ENCODE data around the gene NELFCD.

NELFCD gene

DNA sequence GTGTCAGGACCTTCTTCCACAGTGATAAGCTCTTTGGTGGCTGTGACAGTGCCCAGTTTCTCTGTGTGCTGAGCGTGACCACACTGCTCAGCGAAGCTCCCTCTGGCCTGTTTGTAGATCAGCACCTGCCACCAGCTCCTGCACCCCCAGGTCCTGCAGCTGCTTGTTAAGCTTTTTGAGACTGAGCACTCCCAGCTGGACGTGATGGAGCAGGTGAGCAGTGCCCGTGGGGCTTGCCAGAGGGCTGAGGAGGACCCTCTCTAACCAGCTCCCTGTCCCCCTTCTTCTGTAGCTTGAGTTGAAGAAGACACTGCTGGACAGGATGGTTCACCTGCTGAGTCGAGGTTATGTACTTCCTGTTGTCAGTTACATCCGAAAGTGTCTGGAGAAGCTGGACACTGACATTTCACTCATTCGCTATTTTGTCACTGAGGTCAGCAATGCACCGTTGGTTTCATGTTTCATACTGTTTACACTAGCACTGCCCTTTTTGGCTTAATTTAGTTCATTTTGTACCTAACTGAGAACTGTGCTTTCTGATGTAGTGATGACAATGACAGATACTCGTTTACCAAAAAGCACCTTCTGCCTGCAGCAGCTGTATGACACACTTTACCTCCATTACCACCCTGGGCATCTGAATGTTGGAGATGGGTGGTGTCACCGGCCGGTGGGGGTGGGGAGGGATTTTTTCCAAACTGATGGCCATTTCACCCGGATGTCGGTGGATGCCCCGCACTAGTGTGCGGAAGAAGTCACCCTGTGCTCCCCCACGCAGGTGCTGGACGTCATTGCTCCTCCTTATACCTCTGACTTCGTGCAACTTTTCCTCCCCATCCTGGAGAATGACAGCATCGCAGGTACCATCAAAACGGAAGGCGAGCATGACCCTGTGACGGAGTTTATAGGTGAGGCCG is 12.5 kb downstream of the NELFCD start:
- ChIA-PET CTCF (interaction anchor here (0.8 to 1.6 kb wide), 3 partner anchors 12 to 123 kb away, joined by 3 to 8 read pairs (median 3); partner anchors contain the start of gene NELFCD), POLR2A (interaction anchor here (0.6 to 1.1 kb wide), 6 partner anchors 10 to 177 kb away, joined by 3 to 6 read pairs (median 3); partner anchors contain the start of gene NELFCD)
- TF ChIP-seq, protein P1, sequence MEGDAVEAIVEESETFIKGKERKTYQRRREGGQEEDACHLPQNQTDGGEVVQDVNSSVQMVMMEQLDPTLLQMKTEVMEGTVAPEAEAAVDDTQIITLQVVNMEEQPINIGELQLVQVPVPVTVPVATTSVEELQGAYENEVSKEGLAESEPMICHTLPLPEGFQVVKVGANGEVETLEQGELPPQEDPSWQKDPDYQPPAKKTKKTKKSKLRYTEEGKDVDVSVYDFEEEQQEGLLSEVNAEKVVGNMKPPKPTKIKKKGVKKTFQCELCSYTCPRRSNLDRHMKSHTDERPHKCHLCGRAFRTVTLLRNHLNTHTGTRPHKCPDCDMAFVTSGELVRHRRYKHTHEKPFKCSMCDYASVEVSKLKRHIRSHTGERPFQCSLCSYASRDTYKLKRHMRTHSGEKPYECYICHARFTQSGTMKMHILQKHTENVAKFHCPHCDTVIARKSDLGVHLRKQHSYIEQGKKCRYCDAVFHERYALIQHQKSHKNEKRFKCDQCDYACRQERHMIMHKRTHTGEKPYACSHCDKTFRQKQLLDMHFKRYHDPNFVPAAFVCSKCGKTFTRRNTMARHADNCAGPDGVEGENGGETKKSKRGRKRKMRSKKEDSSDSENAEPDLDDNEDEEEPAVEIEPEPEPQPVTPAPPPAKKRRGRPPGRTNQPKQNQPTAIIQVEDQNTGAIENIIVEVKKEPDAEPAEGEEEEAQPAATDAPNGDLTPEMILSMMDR (IDR thresholded peaks at IDR 0.05; ENCODE audit: control extremely low read depth, extremely low read depth, low read depth, missing control alignments): no peak

DNA sequence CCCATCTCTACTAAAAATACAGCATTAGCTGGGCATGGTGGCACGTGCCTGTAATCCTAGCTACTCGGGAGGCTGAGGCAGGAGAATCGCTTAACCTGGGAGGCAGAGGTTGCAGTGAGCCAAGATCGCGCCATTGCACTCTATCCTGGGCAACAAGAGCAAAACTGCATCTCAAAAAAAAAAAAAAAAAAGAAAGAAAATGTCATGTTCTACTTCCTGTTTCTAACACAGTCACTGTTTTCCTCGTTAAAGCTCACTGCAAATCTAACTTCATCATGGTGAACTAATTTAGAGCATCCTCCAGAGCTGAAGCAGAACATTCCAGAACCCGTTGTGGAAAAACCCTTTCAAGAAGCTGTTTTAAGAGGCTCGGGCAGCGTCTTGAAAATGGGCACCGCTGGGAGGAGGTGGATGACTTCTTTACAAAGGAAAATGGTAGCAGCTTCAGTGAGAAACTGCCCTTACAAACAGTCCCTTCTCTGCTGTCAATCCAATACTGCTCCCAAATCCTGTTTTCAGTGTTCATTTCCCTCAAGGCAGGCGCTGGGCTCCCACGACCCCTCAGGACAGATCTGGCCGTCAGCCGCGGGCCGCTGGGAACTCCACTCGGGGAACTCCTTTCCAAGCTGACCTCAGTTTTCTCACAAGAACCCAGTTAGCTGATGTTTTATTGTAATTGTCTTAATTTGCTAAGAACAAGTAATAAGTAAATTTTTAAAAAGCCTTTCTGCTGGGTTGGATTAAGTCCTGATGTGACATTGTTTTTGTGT is 13.5 kb downstream of the NELFCD start:
- TF ChIP-seq, protein P1 (IDR thresholded peaks at IDR 0.05; ENCODE audit: control extremely low read depth, extremely low read depth, low read depth, missing control alignments): no peak
- DNase-seq (ENCODE audit: extremely low spot score): no peak
- POLR2A ChIA-PET: interaction anchor here (0.7 kb wide), 1 partner anchor 218 kb away, joined by 7 read pairs; no protein-coding TSS in a partner anchor
- CTCF ChIA-PET: no interaction called here

More for the DNA sequence above, 12.5 kb downstream of the NELFCD start:
- DNase-seq (ENCODE audit: extremely low spot score): no peak

DNA sequence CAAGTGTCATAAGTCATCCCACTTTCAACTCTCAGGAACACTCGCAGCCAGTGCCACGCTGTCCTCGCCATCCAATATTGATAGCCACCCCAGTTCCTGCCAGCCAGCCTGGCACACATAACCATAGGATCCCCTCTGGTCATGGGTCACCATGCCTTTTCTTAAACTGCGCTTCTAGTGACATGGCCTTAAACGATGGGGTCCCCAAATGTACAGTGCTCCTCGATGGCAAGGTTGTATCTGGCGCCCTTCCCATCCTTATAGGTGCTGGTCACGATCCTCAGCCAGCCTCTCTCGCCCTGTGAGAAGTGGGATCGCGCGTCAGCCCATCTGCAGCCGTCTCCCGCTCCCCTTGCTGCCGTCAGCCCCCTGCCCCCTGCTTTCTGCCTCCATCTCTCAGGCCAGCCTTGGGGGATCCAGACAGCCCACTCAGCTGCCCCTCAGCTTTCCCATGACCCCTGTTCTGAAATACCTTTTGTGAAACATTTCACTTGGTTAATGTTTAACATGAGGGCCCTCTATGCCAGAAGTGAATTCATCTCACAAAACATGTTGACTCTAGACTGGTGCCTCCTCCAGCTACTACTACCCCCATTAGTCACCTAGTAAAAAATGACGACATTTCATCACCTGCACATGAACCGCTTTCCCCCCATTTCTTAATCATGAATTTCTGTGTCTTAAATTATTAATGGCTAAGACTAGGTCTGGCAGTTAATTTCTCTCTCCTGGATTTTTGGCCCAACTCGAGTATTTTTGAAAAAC is 14.6 kb downstream of the NELFCD start:
- ChIA-PET POLR2A (no interaction called here), CTCF (interaction anchor here (1.5 to 1.9 kb wide), 2 partner anchors 9 to 13 kb away, joined by 6 read pairs; no protein-coding TSS in a partner anchor)
- no peak for DNase-seq (ENCODE audit: extremely low spot score)
- TF ChIP-seq, protein P1 (IDR thresholded peaks at IDR 0.05; ENCODE audit: control extremely low read depth, extremely low read depth, low read depth, missing control alignments): no peak

DNA sequence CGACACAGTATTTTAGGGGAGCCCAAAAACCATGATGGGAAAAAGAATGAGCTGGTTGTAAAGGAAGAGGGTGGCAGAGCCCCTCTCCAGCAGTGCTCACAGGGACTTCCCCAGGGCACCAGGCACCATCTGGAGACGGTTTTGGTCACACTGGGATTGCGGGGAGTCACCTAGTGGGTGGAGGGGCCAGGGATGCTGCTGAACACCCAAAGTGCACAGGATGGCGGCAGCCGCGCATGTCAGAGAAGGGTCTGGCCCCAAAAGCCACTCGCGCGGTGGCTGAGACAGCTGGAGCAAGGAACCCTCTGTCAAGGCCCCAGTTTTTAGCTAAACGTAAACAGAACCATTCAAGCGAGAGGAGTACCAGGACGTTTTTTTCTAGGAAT is 15.2 kb downstream of the NELFCD start:
- DNase-seq (ENCODE audit: extremely low spot score): no peak
- TF ChIP-seq, protein P1 (IDR thresholded peaks at IDR 0.05; ENCODE audit: control extremely low read depth, extremely low read depth, low read depth, missing control alignments): no peak
- POLR2A ChIA-PET: no interaction called here
- CTCF ChIA-PET: interaction anchor here (1.5 to 1.9 kb wide), 2 partner anchors 9 to 14 kb away, joined by 6 read pairs; no protein-coding TSS in a partner anchor

DNA sequence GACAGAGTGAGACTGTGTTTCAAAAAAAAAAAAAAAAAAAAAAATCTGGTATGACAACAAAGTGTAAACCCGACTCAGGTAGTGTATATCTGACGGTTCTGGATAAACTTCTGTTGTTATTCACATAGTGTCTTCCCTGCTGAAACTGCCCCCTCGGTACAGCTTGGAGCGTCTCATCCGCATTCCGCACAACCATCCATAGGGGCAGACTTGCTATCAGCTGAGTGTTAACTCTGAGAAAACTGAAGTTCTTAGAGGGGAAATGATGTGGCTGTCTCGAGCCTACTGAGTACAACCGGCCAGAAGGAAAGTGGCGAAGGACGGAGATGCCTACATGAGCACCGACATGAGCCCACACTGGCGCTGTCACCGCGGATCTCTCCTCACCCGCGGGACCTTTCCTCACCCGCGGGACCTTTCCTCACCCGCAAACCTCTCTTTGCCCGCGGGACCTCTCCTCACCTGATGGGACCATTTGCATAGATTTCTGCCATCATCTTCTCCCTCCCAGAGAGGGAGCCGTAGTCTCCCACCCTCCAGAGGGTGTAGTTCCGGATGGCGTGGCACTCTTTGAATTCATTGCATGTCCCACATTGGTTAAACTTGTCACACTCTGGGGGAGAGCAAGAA is 16.2 kb downstream of the NELFCD start:
- ChIA-PET CTCF (interaction anchor here (1.5 to 1.9 kb wide), 2 partner anchors 10 to 15 kb away, joined by 6 read pairs; no protein-coding TSS in a partner anchor), POLR2A (interaction anchor here (0.7 kb wide), 1 partner anchor 18 kb away, joined by 6 read pairs; no protein-coding TSS in a partner anchor)
- TF ChIP-seq, protein P1 (IDR thresholded peaks at IDR 0.05; ENCODE audit: control extremely low read depth, extremely low read depth, low read depth, missing control alignments): no peak
- no peak for DNase-seq (ENCODE audit: extremely low spot score)

Measured in GM10248 (cell line).